Measurements from ENCODE around the gene ST8SIA5. TPM values are rescaled to one million over a fixed set of nuclear protein-coding genes. Genes with fewer than 3 reads are reported as not detected.

The ST8SIA5 gene
- polyA plus RNA-seq, 1 donor from 2014 or later = 0.93 TPM

- H3K4me2 ChIP-seq (ENCODE audit: low read length) = no peak overlapping the region
- no peak overlapping the region for H3K27ac ChIP-seq (ENCODE audit: low read length)
- H3K79me2 ChIP-seq (replicated peaks; ENCODE audit: insufficient read depth, low read length) = no peaks in the 10 kb centered on the region
- no peaks in the 10 kb centered on the region for H3K9me2 ChIP-seq (ENCODE audit: insufficient read depth, low read length)
- no peak overlapping the region for H3K4me3 ChIP-seq (ENCODE audit: low read length)
- no peak overlapping the region for H3K9ac ChIP-seq (ENCODE audit: low read length)
- no peaks in the 10 kb centered on the region for H3K9me3 ChIP-seq (ENCODE audit: low read length)
- no peak for TF ChIP-seq MXI1 (conservative IDR thresholded peaks at IDR 0.05; ENCODE audit: poor library complexity, severe bottlenecking)
- no peaks in the 10 kb centered on the region for H4K20me1 ChIP-seq (ENCODE audit: insufficient read depth)
- no peaks in the 10 kb centered on the region for H3K36me3 ChIP-seq (ENCODE audit: insufficient read depth, low read length)
- no peaks in the 10 kb centered on the region for H3K27me3 ChIP-seq (ENCODE audit: insufficient read depth, low read depth, low read length)
- no peaks in the 10 kb centered on the region for H3F3A ChIP-seq (ENCODE audit: insufficient read depth, low read length, poor library complexity, severe bottlenecking)
- H2AFZ ChIP-seq (ENCODE audit: low read depth, low read length) = no peak overlapping the region
Measured at GRCh38 chr18:46705521-46705920, 51.3 kb downstream of the ST8SIA5 start.

GRCh38 chr18:46704816-46705215 is 52.0 kb downstream of the ST8SIA5 start:
- no peak overlapping the region for H3K4me2 ChIP-seq (ENCODE audit: low read length)
- H3K79me2 ChIP-seq (replicated peaks; ENCODE audit: insufficient read depth, low read length) = no peaks in the 10 kb centered on the region
- no peaks in the 10 kb centered on the region for H3F3A ChIP-seq (ENCODE audit: insufficient read depth, low read length, poor library complexity, severe bottlenecking)
- no peaks in the 10 kb centered on the region for H3K9me2 ChIP-seq (ENCODE audit: insufficient read depth, low read length)
- H3K27me3 ChIP-seq (ENCODE audit: insufficient read depth, low read depth, low read length) = no peaks in the 10 kb centered on the region
- TF ChIP-seq RAD21 (conservative IDR thresholded peaks at IDR 0.05) (no peak), REST (IDR thresholded peaks at IDR 0.05; ENCODE audit: borderline replicate concordance) (no peak), SMC3 (conservative IDR thresholded peaks at IDR 0.05; ENCODE audit: poor library complexity) (no peak), POLR2AphosphoS5 (IDR thresholded peaks at IDR 0.05) (no peak), EP300 (conservative IDR thresholded peaks at IDR 0.05; ENCODE audit: poor library complexity, severe bottlenecking) (no peak), EZH2 (IDR thresholded peaks at IDR 0.05; ENCODE audit: borderline replicate concordance, insufficient read depth, low read length, poor library complexity, severe bottlenecking) (no peak), MXI1 (conservative IDR thresholded peaks at IDR 0.05; ENCODE audit: poor library complexity, severe bottlenecking) (no peak), CTCF (IDR thresholded peaks at IDR 0.05; ENCODE audit: poor library complexity, severe bottlenecking) (no peak), TAF1 (IDR thresholded peaks at IDR 0.05; ENCODE audit: low read depth) (no peak)
- H4K20me1 ChIP-seq (ENCODE audit: insufficient read depth) = no peaks in the 10 kb centered on the region
- no peak overlapping the region for H2AFZ ChIP-seq (ENCODE audit: low read depth, low read length)
- H3K4me3 ChIP-seq (ENCODE audit: low read length) = no peak overlapping the region
- H3K9ac ChIP-seq (ENCODE audit: low read length) = no peak overlapping the region
- H3K36me3 ChIP-seq (ENCODE audit: insufficient read depth, low read length) = no peaks in the 10 kb centered on the region
- H3K9me3 ChIP-seq (ENCODE audit: low read length) = no peaks in the 10 kb centered on the region
- H3K27ac ChIP-seq (ENCODE audit: low read length) = no peak overlapping the region

GRCh38 chr18:46704189-46704588 is 52.7 kb downstream of the ST8SIA5 start:
- Histone ChIP-seq H3K27me3 (ENCODE audit: insufficient read depth, low read depth, low read length) (no peaks in the 10 kb centered on the region), H3K9ac (ENCODE audit: low read length) (no peak overlapping the region), H3K4me3 (ENCODE audit: low read length) (no peak overlapping the region), H2AFZ (ENCODE audit: low read depth, low read length) (no peak overlapping the region), H3K4me2 (ENCODE audit: low read length) (no peak overlapping the region), H3K79me2 (replicated peaks; ENCODE audit: insufficient read depth, low read length) (no peaks in the 10 kb centered on the region), H4K20me1 (ENCODE audit: insufficient read depth) (no peaks in the 10 kb centered on the region), H3F3A (ENCODE audit: insufficient read depth, low read length, poor library complexity, severe bottlenecking) (no peaks in the 10 kb centered on the region), H3K36me3 (ENCODE audit: insufficient read depth, low read length) (no peaks in the 10 kb centered on the region), H3K9me3 (ENCODE audit: low read length) (no peaks in the 10 kb centered on the region), H3K27ac (ENCODE audit: low read length) (no peak overlapping the region), H3K9me2 (ENCODE audit: insufficient read depth, low read length) (no peaks in the 10 kb centered on the region)
- TF ChIP-seq MXI1 (conservative IDR thresholded peaks at IDR 0.05; ENCODE audit: poor library complexity, severe bottlenecking) (no peak), SMC3 (conservative IDR thresholded peaks at IDR 0.05; ENCODE audit: poor library complexity) (no peak), EP300 (conservative IDR thresholded peaks at IDR 0.05; ENCODE audit: poor library complexity, severe bottlenecking) (no peak), RAD21 (conservative IDR thresholded peaks at IDR 0.05) (no peak), REST (IDR thresholded peaks at IDR 0.05; ENCODE audit: borderline replicate concordance) (no peak), TAF1 (IDR thresholded peaks at IDR 0.05; ENCODE audit: low read depth) (no peak), EZH2 (IDR thresholded peaks at IDR 0.05; ENCODE audit: borderline replicate concordance, insufficient read depth, low read length, poor library complexity, severe bottlenecking) (no peak), CTCF (IDR thresholded peaks at IDR 0.05; ENCODE audit: poor library complexity, severe bottlenecking) (no peak), POLR2AphosphoS5 (IDR thresholded peaks at IDR 0.05) (no peak)

Data from neural cell (in vitro differentiated cells).